HG02981 (cell line): Measurements from ENCODE around the gene PLXNA4.

Source experiments
- ATAC-seq: cut with Tn5 transposase; IDR thresholded peaks from one replicate; pipeline ENCODE4 v1.9.1; 2021; ENCODE audit warnings: mild to moderate bottlenecking, moderate library complexity; ENCODE audit not compliant: unreplicated experiment

PLXNA4 gene

GRCh38 chr7:132422502-132423111 lies 153.7 kb downstream of the PLXNA4 start:
- no peak for ATAC-seq

GRCh38 chr7:132420527-132420926 lies 155.7 kb downstream of the PLXNA4 start:
- ATAC-seq = no peak

GRCh38 chr7:132419542-132419941 lies 156.7 kb downstream of the PLXNA4 start:
- ATAC-seq = no peak

- no peak for ATAC-seq
Observed at GRCh38 chr7:132418840-132419239, 157.4 kb downstream of the PLXNA4 start.

GRCh38 chr7:132417103-132417906 lies 159.0 kb downstream of the PLXNA4 start:
- ATAC-seq = no peak

GRCh38 chr7:132416395-132416794 lies 159.9 kb downstream of the PLXNA4 start:
- ATAC-seq = no peak

- ATAC-seq = no peak
Observed at GRCh38 chr7:132415259-132415658, 161.0 kb downstream of the PLXNA4 start.

- no peak for ATAC-seq
Observed at GRCh38 chr7:132414857-132415256, 161.4 kb downstream of the PLXNA4 start.

GRCh38 chr7:132412435-132412834 lies 163.8 kb downstream of the PLXNA4 start:
- no peak for ATAC-seq

- no peak for ATAC-seq
Observed at GRCh38 chr7:132410861-132411541, 165.3 kb downstream of the PLXNA4 start.

- no peak for ATAC-seq
Observed at GRCh38 chr7:132410385-132410784, 165.9 kb downstream of the PLXNA4 start.

GRCh38 chr7:132407764-132408163 lies 168.5 kb downstream of the PLXNA4 start:
- no peak for ATAC-seq

- no peak for ATAC-seq
Observed at GRCh38 chr7:132406039-132406438, 170.2 kb downstream of the PLXNA4 start.

GRCh38 chr7:132404261-132404660 lies 172.0 kb downstream of the PLXNA4 start:
- no peak for ATAC-seq

- no peak for ATAC-seq
Observed at GRCh38 chr7:132403465-132404110, 172.7 kb downstream of the PLXNA4 start.

- ATAC-seq = no peak
Observed at GRCh38 chr7:132402751-132403245, 173.5 kb downstream of the PLXNA4 start.

- no peak for ATAC-seq
Observed at GRCh38 chr7:132402096-132402495, 174.2 kb downstream of the PLXNA4 start.

GRCh38 chr7:132400561-132401142 lies 175.6 kb downstream of the PLXNA4 start:
- ATAC-seq = no peak

- ATAC-seq = no peak
Observed at GRCh38 chr7:132399367-132399766, 176.9 kb downstream of the PLXNA4 start.

GRCh38 chr7:132398253-132398925 lies 177.9 kb downstream of the PLXNA4 start:
- no peak for ATAC-seq
